Measurements from ENCODE around the gene CCL14.

Gene CCL14

GRCh38 chr17:35936063-35936462, 50.5 kb downstream of the CCL14 start:
- no peak for DNase-seq

DNA sequence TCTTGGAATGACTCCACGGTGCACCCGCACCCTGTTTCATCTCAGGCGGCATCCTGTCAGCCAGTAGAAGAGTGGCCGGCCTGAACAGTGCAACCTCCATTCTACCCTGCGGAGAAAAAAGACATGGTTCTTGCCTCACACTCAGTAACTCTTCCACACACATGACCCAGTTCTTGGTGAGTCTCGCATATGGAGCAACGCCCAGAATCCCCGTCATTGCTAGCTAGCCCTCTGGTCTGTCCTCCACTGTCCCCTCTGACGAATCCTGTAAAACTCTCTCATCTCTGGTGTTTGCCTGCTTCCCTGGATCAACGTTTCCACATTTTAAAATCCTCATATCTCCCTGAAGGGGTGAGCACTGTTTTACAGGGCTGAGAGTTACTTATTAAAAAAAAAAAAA, 51.8 kb downstream of the CCL14 start:
- DNase-seq: no peak
